SW480 (cell line): Measurements from ENCODE around the gene DCST2.
A peak's percentile ranks its signal among the peaks of the same experiment; 100 is the strongest.

Experiments
- DNase-seq: peaks from one replicate; pipeline ENCODE4 v3.0.0-alpha.2; 2016; ENCODE audit warnings: low spot score

DCST2 gene

GRCh38 chr1:155069551-155070157 is 36.1 kb upstream of the DCST2 start:
- DNase-seq: peak; percentile 88

- DNase-seq: no peak
Measured at GRCh38 chr1:155068599-155068998, 35.0 kb upstream of the DCST2 start.

- no peak for DNase-seq
Measured at GRCh38 chr1:155066777-155067176, 33.2 kb upstream of the DCST2 start.

GRCh38 chr1:155064832-155065429 is 31.4 kb upstream of the DCST2 start:
- DNase-seq: no peak

- peak; percentile 62 for DNase-seq
Measured at GRCh38 chr1:155064111-155064831, 30.7 kb upstream of the DCST2 start.

GRCh38 chr1:155063550-155064110 is 30.0 kb upstream of the DCST2 start, which contains the start of gene EFNA4:
EFNA4 (plus strand) TSS chr1:155063740; CDS start chr1:155063824, 84 bp downstream.
- DNase-seq: peak; percentile 91

GRCh38 chr1:155062702-155063411 is 29.3 kb upstream of the DCST2 start:
- DNase-seq: peak; percentile 82

- DNase-seq: no peak
Measured at GRCh38 chr1:155062151-155062686, 28.6 kb upstream of the DCST2 start.

- DNase-seq: peak; percentile 79
Measured at GRCh38 chr1:155061381-155062150, 28.0 kb upstream of the DCST2 start.

- DNase-seq: no peak
Measured at GRCh38 chr1:155060736-155061135, 27.2 kb upstream of the DCST2 start.

- no peak for DNase-seq
Measured at GRCh38 chr1:155057788-155058211, 24.2 kb upstream of the DCST2 start.

- DNase-seq: no peak
Measured at GRCh38 chr1:155057104-155057503, 23.5 kb upstream of the DCST2 start.

- DNase-seq: no peak
Measured at GRCh38 chr1:155053531-155054105, 20.0 kb upstream of the DCST2 start.

GRCh38 chr1:155052439-155053395 is 19.1 kb upstream of the DCST2 start:
- peak; percentile 47 for DNase-seq

- peak; percentile 22 for DNase-seq
Measured at GRCh38 chr1:155051777-155052398, 18.3 kb upstream of the DCST2 start.

GRCh38 chr1:155051342-155051776 is 17.8 kb upstream of the DCST2 start:
- DNase-seq: no peak

- DNase-seq: peak; percentile 72
Measured at GRCh38 chr1:155050560-155051341, 17.2 kb upstream of the DCST2 start, which contains the start of gene ADAM15. ADAM15 (plus strand) TSS chr1:155051316; CDS start chr1:155051387, 71 bp downstream.
